ENCODE results near the gene LGALS9. TPM values are rescaled to one million over a fixed set of nuclear protein-coding genes. Genes with fewer than 3 reads are reported as not detected.

The LGALS9 gene
- polyA plus RNA-seq, 2 donors: 25.5 to 29.5 TPM

DNA sequence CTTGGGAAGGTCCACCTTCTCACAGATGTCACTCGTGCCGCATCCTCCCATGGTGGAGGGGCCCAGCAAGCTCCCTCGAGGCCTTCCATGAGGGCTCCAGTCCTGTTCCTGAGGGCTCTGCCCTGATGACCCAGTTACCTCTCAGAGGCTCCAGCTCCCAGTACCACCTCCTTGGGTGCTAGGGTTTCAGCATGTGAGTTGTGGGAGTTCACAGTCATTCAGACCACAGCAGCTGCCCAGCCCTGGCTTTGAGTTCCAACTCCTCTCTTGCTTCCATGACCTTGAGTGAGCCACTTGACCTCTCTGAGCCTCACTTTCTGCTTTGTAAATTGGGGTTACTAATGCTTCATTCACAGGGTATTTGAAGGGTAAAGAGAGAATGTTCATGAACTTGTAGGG is 37.1 kb upstream of the LGALS9 start:
- H3K4me1 ChIP-seq (ENCODE audit: control insufficient read depth in 2 of 2, insufficient read depth in 2 of 2, low read length in 1 of 2): no peaks in the 10 kb centered on the region
- no peak overlapping the region for H3K4me3 ChIP-seq (ENCODE audit: low read depth in 1 of 2, low read length in 2 of 2)
- 92 to 95% methylated on average over 3 of the region's 3 CpGs for WGBS, 2 donors
- H3K27ac ChIP-seq (ENCODE audit: low read depth in 2 of 2, low read length in 1 of 2): no peak overlapping the region
- H3K36me3 ChIP-seq (ENCODE audit: control insufficient read depth in 2 of 2, insufficient read depth in 2 of 2, low read length in 1 of 2): peaks cover 12 to 47% of the 10 kb centered on the region in 2 donors
- H3K9me3 ChIP-seq (ENCODE audit: control insufficient read depth in 2 of 2, insufficient read depth in 1 of 2, low read depth in 1 of 2, low read length in 1 of 2): no peaks in the 10 kb centered on the region
- H3K27me3 ChIP-seq (ENCODE audit: control insufficient read depth in 1 of 2, insufficient read depth in 2 of 2, low read length in 2 of 2): no peaks in the 10 kb centered on the region

DNA sequence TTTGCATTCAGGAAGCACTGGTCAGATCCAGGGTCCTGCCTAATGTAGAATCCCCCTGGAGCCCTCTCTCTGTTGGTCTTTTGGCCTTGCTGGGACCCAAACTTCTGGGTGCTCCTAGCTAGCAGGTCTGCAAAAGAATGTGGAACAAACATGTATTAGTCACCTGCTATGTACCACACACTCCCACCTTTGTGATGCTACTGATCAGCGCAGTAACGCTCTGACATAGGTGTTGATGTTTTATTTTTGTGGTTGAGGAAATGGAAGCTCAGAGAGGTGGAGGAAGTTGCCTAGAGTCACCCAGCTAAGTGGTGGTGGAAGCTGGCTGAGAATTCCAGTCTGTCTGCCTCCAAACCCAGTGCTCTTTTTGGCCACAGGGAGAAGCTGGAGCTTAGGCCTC is 35.8 kb upstream of the LGALS9 start:
- Histone ChIP-seq H3K4me1 (ENCODE audit: control insufficient read depth in 2 of 2, insufficient read depth in 2 of 2, low read length in 1 of 2) (no peaks in the 10 kb centered on the region), H3K27me3 (ENCODE audit: control insufficient read depth in 1 of 2, insufficient read depth in 2 of 2, low read length in 2 of 2) (no peaks in the 10 kb centered on the region), H3K27ac (ENCODE audit: low read depth in 2 of 2, low read length in 1 of 2) (no peak overlapping the region), H3K36me3 (ENCODE audit: control insufficient read depth in 2 of 2, insufficient read depth in 2 of 2, low read length in 1 of 2) (peaks cover 12 to 47% of the 10 kb centered on the region in 2 donors), H3K9me3 (ENCODE audit: control insufficient read depth in 2 of 2, insufficient read depth in 1 of 2, low read depth in 1 of 2, low read length in 1 of 2) (no peaks in the 10 kb centered on the region), H3K4me3 (ENCODE audit: low read depth in 1 of 2, low read length in 2 of 2) (no peak overlapping the region)
- WGBS, 2 donors: 96 to 97% methylated on average over 2 of the region's 2 CpGs

DNA sequence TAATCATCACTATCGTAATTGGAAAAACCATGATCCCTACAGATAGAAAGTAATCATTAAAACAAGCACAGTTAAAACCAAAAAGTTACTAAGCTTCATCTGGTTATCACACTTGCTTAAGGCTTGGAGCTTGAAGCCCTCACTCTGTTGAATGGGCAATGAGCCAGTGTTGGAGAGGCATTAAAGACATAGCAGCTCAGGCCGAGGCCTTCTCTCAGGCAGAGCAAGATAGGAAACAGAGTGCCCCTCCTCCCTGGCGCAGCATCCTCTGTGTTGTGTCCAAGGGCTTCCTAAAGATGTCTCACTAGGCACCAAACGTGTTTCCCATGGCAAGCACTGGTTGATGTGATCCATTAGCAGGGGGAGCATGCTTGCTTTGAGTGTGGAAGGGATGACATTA is 34.9 kb upstream of the LGALS9 start:
- Histone ChIP-seq H3K36me3 (ENCODE audit: control insufficient read depth in 2 of 2, insufficient read depth in 2 of 2, low read length in 1 of 2) (peaks cover 12 to 42% of the 10 kb centered on the region in 2 donors), H3K4me3 (ENCODE audit: low read depth in 1 of 2, low read length in 2 of 2) (no peak overlapping the region), H3K27me3 (ENCODE audit: control insufficient read depth in 1 of 2, insufficient read depth in 2 of 2, low read length in 2 of 2) (no peaks in the 10 kb centered on the region), H3K27ac (ENCODE audit: low read depth in 2 of 2, low read length in 1 of 2) (no peak overlapping the region), H3K9me3 (ENCODE audit: control insufficient read depth in 2 of 2, insufficient read depth in 1 of 2, low read depth in 1 of 2, low read length in 1 of 2) (no peaks in the 10 kb centered on the region), H3K4me1 (ENCODE audit: control insufficient read depth in 2 of 2, insufficient read depth in 2 of 2, low read length in 1 of 2) (no peaks in the 10 kb centered on the region)
- 68 to 75% methylated on average over 4 of the region's 4 CpGs for WGBS, 2 donors

DNA sequence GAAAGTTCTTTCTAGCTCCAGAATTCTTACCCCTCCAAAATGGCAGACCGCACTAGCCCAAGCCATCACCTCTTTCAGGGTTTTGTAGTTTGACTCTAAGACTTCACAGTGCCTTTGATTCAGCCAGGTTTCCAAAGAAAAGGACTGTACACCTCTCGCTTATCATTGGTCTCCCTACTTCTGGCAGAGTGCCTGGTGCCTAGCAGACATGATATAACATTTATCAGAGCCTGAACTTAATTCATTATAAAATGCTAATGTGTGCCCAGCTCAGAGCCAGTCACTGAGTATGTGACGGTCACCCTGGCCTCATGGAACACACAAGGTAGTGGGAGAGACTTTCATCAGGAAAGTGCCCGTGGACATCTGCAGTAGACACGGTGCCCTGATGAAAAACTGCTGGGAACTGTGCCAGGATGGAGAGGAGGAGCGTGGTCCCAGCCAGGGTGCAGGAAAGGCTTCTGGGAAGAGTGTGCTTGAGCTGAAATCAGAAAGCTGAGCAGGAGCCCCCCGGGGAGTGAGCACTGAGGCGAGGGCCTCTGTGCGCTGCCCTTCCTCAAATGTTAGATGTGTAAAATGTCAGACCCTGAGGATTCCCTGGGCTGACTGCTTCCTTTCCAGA is 34.3 kb upstream of the LGALS9 start:
- Histone ChIP-seq H3K9me3 (ENCODE audit: control insufficient read depth in 2 of 2, insufficient read depth in 1 of 2, low read depth in 1 of 2, low read length in 1 of 2) (no peaks in the 10 kb centered on the region), H3K4me1 (ENCODE audit: control insufficient read depth in 2 of 2, insufficient read depth in 2 of 2, low read length in 1 of 2) (peaks cover 0 to 2% of the 10 kb centered on the region in 2 donors), H3K27me3 (ENCODE audit: control insufficient read depth in 1 of 2, insufficient read depth in 2 of 2, low read length in 2 of 2) (no peaks in the 10 kb centered on the region), H3K27ac (ENCODE audit: low read depth in 2 of 2, low read length in 1 of 2) (no peak overlapping the region), H3K36me3 (ENCODE audit: control insufficient read depth in 2 of 2, insufficient read depth in 2 of 2, low read length in 1 of 2) (peaks cover 12 to 39% of the 10 kb centered on the region in 2 donors), H3K4me3 (ENCODE audit: low read depth in 1 of 2, low read length in 2 of 2) (no peak overlapping the region)
- 61 to 72% methylated on average over 9 of the region's 9 CpGs for WGBS, 2 donors

DNA sequence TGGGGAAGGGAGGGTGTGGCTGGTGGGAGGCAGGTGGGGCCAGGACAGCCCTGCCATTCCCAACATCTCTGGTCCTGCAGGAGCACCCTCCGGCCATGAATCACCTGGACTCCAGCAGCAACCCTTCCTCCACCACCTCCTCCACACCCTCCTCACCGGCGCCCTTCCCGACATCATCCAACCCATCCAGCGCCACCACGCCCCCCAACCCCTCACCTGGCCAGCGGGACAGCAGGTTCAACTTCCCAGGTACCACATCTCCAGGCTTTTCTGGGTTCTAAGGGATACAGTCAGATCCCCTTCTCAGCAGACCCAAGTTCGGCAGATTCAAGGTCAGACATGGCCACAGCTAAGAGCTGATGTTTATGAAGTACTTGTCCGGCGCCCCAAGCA is 33.8 kb upstream of the LGALS9 start:
- H3K36me3 ChIP-seq (ENCODE audit: control insufficient read depth in 2 of 2, insufficient read depth in 2 of 2, low read length in 1 of 2): peaks cover 12 to 37% of the 10 kb centered on the region in 2 donors
- no peak overlapping the region for H3K4me3 ChIP-seq (ENCODE audit: low read depth in 1 of 2, low read length in 2 of 2)
- peaks cover 0 to 2% of the 10 kb centered on the region in 2 donors for H3K4me1 ChIP-seq (ENCODE audit: control insufficient read depth in 2 of 2, insufficient read depth in 2 of 2, low read length in 1 of 2)
- no peaks in the 10 kb centered on the region for H3K27me3 ChIP-seq (ENCODE audit: control insufficient read depth in 1 of 2, insufficient read depth in 2 of 2, low read length in 2 of 2)
- no peak overlapping the region for H3K27ac ChIP-seq (ENCODE audit: low read depth in 2 of 2, low read length in 1 of 2)
- 84 to 89% methylated on average over 10 of the region's 10 CpGs for WGBS, 2 donors
- no peaks in the 10 kb centered on the region for H3K9me3 ChIP-seq (ENCODE audit: control insufficient read depth in 2 of 2, insufficient read depth in 1 of 2, low read depth in 1 of 2, low read length in 1 of 2)

DNA sequence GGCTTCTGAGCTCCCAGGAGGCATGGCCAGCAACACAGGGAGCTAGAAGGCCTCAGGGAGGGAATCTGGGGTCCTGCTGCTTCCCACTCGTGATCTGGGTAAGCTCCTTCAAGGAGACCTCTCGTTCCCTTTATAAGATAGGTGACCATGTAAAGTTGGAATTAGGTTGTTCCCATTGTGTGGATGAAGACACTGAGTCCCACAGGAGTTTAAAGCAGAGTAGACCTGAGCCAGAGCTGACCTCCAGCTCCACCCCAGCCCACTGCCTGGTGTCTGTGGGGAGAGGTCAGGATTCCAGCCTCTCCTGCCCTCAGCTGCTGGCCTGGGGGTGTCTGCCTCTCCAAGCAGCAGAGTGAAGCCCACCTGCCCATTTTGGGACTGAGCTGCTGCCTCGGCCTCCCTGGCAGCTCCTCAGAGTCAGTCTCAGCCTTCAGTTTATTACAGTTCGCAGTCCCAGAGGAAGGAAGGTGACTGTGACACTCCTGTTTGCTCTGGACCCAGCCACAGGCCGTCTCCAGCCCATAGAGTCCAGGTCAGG is 33.1 kb upstream of the LGALS9 start:
- Histone ChIP-seq H3K9me3 (ENCODE audit: control insufficient read depth in 2 of 2, insufficient read depth in 1 of 2, low read depth in 1 of 2, low read length in 1 of 2) (no peaks in the 10 kb centered on the region), H3K27ac (ENCODE audit: low read depth in 2 of 2, low read length in 1 of 2) (no peak overlapping the region), H3K4me1 (ENCODE audit: control insufficient read depth in 2 of 2, insufficient read depth in 2 of 2, low read length in 1 of 2) (peaks cover 0 to 2% of the 10 kb centered on the region in 2 donors), H3K4me3 (ENCODE audit: low read depth in 1 of 2, low read length in 2 of 2) (no peak overlapping the region), H3K36me3 (ENCODE audit: control insufficient read depth in 2 of 2, insufficient read depth in 2 of 2, low read length in 1 of 2) (peaks cover 8 to 34% of the 10 kb centered on the region in 2 donors), H3K27me3 (ENCODE audit: control insufficient read depth in 1 of 2, insufficient read depth in 2 of 2, low read length in 2 of 2) (no peaks in the 10 kb centered on the region)
- WGBS, 2 donors: 86 to 89% methylated on average over 5 of the region's 5 CpGs

DNA sequence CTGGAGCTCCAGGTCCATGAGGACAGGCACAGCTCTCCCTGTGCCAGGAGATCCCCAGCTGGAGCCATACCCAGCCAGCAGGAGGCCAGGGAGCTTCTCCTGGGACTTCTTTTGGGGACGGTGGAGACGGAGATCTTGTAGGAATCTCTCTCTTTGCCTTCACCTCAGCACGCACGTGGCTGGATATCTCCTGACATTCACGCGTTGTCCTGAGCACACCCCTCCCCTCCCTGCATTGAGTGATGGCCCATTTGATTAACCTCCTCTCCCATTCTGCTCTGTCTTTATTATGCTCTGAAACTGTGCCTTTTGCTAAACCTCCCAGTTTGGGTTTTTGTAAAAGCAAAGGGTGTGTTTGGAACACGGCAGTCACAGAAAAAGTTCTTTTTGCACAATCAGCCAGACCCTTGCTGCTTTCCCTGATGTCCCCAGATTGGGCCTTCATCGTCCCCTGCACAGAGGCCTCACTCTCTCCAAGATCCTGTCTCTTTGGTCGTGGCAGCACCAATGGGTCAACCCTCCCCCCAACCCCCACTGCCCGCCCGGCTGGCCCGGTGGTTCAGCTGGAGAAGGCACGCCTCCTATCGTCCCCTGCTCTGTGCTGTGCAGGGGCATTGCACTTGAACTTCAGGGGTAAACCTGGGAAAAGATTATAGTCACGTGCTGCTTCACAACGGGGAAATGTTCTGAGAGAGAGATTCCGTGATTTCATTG is 32.5 kb upstream of the LGALS9 start:
- peaks cover 0 to 2% of the 10 kb centered on the region in 2 donors for H3K4me1 ChIP-seq (ENCODE audit: control insufficient read depth in 2 of 2, insufficient read depth in 2 of 2, low read length in 1 of 2)
- H3K27me3 ChIP-seq (ENCODE audit: control insufficient read depth in 1 of 2, insufficient read depth in 2 of 2, low read length in 2 of 2): no peaks in the 10 kb centered on the region
- no peak overlapping the region for H3K27ac ChIP-seq (ENCODE audit: low read depth in 2 of 2, low read length in 1 of 2)
- H3K9me3 ChIP-seq (ENCODE audit: control insufficient read depth in 2 of 2, insufficient read depth in 1 of 2, low read depth in 1 of 2, low read length in 1 of 2): no peaks in the 10 kb centered on the region
- WGBS, 2 donors: 83% methylated on average over 17 of the region's 17 CpGs
- peaks cover 2 to 33% of the 10 kb centered on the region in 2 donors for H3K36me3 ChIP-seq (ENCODE audit: control insufficient read depth in 2 of 2, insufficient read depth in 2 of 2, low read length in 1 of 2)
- H3K4me3 ChIP-seq (ENCODE audit: low read depth in 1 of 2, low read length in 2 of 2): no peak overlapping the region

DNA sequence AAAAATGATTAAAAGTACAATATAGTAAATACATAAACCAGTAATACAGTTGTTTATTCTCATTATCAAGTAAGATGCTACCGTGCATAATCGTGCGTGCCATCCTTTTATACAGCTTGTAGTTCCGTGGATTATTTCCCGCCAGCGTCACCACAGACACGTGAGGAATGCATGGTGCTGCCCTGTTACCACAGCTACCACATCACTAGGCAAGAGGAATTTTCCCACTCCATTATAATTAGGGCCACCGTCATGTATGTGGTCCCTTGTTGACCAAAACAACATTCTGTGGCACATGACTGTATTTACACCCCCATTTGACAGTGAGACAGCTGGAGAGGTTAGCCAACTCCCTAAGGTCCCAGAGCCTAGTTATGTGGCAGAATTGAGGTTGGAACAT is 30.5 kb upstream of the LGALS9 start:
- peaks cover 0 to 40% of the 10 kb centered on the region in 2 donors for H3K36me3 ChIP-seq (ENCODE audit: control insufficient read depth in 2 of 2, insufficient read depth in 2 of 2, low read length in 1 of 2)

DNA sequence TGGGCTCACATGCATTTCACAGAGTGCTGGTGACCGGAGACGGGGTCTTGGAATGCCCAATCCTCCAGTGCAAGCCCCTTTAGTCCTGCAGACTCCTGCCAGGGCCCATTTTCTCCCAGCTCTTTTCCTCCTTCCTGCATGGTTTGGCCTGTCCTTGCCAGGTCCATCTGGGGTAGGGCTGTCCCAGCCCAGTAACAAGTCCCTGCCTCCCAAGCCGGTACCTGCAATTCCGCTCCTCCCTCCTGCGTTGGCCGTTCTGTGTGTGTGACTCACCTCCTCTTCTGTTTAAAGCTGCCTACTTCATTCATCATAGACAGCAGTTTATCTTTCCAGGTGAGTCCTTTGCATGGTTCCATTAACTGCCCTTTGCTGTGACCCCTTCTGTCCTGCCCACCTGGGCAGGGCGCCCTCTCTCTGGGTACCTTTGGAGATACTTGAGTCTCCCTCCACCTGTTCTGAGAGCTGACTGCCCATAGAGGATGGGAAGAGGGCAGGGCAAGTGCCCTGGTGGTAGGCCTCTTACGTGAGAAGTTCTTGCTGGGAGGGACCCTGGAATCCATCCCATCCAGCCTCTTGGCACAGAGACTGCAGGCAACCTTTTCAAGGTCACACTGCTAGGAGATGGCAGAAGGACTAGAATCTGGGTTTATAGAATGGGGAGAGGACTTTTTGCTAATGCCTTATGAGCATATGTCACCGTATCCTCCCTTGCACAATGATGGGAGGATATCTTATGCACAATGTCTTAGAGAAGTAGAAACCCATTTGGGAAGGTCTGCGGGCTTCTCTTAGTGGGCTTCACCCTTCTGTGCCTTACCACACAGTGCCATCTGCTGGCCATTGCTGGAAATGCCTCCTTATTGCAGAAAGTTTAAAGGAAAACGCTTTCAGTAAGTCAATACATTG is 29.7 kb upstream of the LGALS9 start:
- Histone ChIP-seq H3K36me3 (ENCODE audit: control insufficient read depth in 2 of 2, insufficient read depth in 2 of 2, low read length in 1 of 2) (peaks cover 0 to 39% of the 10 kb centered on the region in 2 donors), H3K27ac (ENCODE audit: low read depth in 2 of 2, low read length in 1 of 2) (peak overlapping the region; percentile 3 to 74)
- 50 to 52% methylated on average over 11 of the region's 11 CpGs for WGBS, 2 donors

More for the DNA sequence above, 30.5 kb upstream of the LGALS9 start:
- no peak overlapping the region for H3K4me3 ChIP-seq (ENCODE audit: low read depth in 1 of 2, low read length in 2 of 2)
- 93 to 94% methylated on average over 8 of the region's 8 CpGs for WGBS, 2 donors
- H3K9me3 ChIP-seq (ENCODE audit: control insufficient read depth in 2 of 2, insufficient read depth in 1 of 2, low read depth in 1 of 2, low read length in 1 of 2): no peaks in the 10 kb centered on the region
- no peaks in the 10 kb centered on the region for H3K27me3 ChIP-seq (ENCODE audit: control insufficient read depth in 1 of 2, insufficient read depth in 2 of 2, low read length in 2 of 2)
- peaks cover 0 to 2% of the 10 kb centered on the region in 2 donors for H3K4me1 ChIP-seq (ENCODE audit: control insufficient read depth in 2 of 2, insufficient read depth in 2 of 2, low read length in 1 of 2)
- peak overlapping the region in 1 of 2 donors; percentile 74 for H3K27ac ChIP-seq (ENCODE audit: low read depth in 2 of 2, low read length in 1 of 2)

More for the DNA sequence above, 29.7 kb upstream of the LGALS9 start:
- Histone ChIP-seq H3K4me3 (ENCODE audit: low read depth in 1 of 2, low read length in 2 of 2) (no peak overlapping the region), H3K27me3 (ENCODE audit: control insufficient read depth in 1 of 2, insufficient read depth in 2 of 2, low read length in 2 of 2) (no peaks in the 10 kb centered on the region), H3K9me3 (ENCODE audit: control insufficient read depth in 2 of 2, insufficient read depth in 1 of 2, low read depth in 1 of 2, low read length in 1 of 2) (no peaks in the 10 kb centered on the region), H3K4me1 (ENCODE audit: control insufficient read depth in 2 of 2, insufficient read depth in 2 of 2, low read length in 1 of 2) (peaks cover 0 to 2% of the 10 kb centered on the region in 2 donors)
